Adrenal gland (tissue), 12 donors: ENCODE data around the gene SUSD6. TPM values are rescaled to one million over a fixed set of nuclear protein-coding genes. Genes with fewer than 3 reads are reported as not detected.
A peak's percentile ranks its signal among the peaks of the same experiment; 100 is the strongest.
"Not testable (repeated sequence)": the region's sequence is repeated elsewhere in the genome, so short reads cannot be mapped to it uniquely, and the experiment has no call there.

Experiments
- DNase-seq, 7 donors: peaks; one replicate each; pipeline ENCODE4 v3.0.0-alpha.2; 2019 to 2020
- H3K27ac ChIP-seq, 5 donors: fragments of 200-600 bp; sonication (generic) in 4 of 5; 1 replicate in 3 of 5; 2 replicates in 2 of 5; pipeline versions ENCODE4 v1.5.1 to v1.8.0; 2016 to 2020; ENCODE audit warnings: mild to moderate bottlenecking in 1 of 5
- H3K27me3 ChIP-seq: fragments of 200-600 bp; 2 replicates; pipeline ENCODE4 v1.8.0; 2021
- H3K36me3 ChIP-seq, 2 donors: fragments of 200-600 bp; replicated peaks in 1 of 2; 1 replicate in 1 of 2; 2 replicates in 1 of 2; pipeline versions ENCODE4 v1.5.1 to v1.8.0; 2018 to 2022
- H3K4me1 ChIP-seq, 2 donors: fragments of 200-600 bp; replicated peaks in 1 of 2; 1 replicate in 1 of 2; 2 replicates in 1 of 2; pipeline versions ENCODE4 v1.5.1 to v1.8.0; 2018 to 2021
- H3K4me3 ChIP-seq, 4 donors: fragments of 200-600 bp; sonication (generic) in 3 of 4; one replicate each; pipeline ENCODE4 v1.5.1; 2016 to 2018
- H3K9me3 ChIP-seq, 3 donors: fragments of 200-600 bp; sonication (generic) in 1 of 3; replicated peaks in 1 of 3; 1 replicate in 2 of 3; 2 replicates in 1 of 3; pipeline versions ENCODE4 v1.5.1 to v1.8.0; 2016 to 2021
- POLR2A ChIP-seq, 2 donors: fragments of 450-650 bp; IDR thresholded peaks; one replicate each; pipeline ENCODE4 v1.6.1; 2017; ENCODE audit warnings: antibody characterized with exemption in 2 of 2, mild to moderate bottlenecking in 2 of 2, moderate library complexity in 1 of 2
- WGBS, 4 donors: extraction: QIAGEN DNeasy Blood & Tissue Kit in 2 of 4; methylation state at CpG; one replicate each; pipeline versions ENCODE4 v1.1.5 to v1.1.7; 2013 to 2017; 5-methylcytosine and 5-hydroxymethylcytosine counted together
- intact Hi-C, 2 donors: fragments of 100-400 bp; cut with DNase I; formaldehyde crosslinking; loops; one replicate each; pipeline versions ENCODE4 v1.14.1 to v1.15.0; 2022 to 2023
- polyA plus RNA-seq, 3 donors: library from polyadenylated mRNA; stranded (reverse); fragments of 200-250 nt in 2 of 3; fragments of 350-450 nt in 1 of 3; fragmentation: Illumina TruSeq in 1 of 3; extraction: RNeasy Lipid Tissue Mini Kit (QIAGEN cat#74804) in 1 of 3; gene quantifications; one replicate each; pipeline ENCODE4 v1.2.3, GENCODE V29; 2013 to 2014
- total RNA-seq, 9 donors: library from RNA; depleted of rRNA in 4 of 9; stranded (reverse); fragments of >200 nt in 4 of 9; fragments of 120-200 nt in 1 of 9; fragmentation: NEBNext Ultra II Directional in 1 of 9; extraction: Animal tissue kit (Norgen Biotek cat#: 25700) in 1 of 9; gene quantifications; one replicate each; pipeline versions ENCODE4 v1.1.0 to v1.2.4, GENCODE V29; 2013 to 2023
- TF ChIP-seq, protein P1 (sequence below), 6 experiments: fragments of 450-650 bp in 4 of 6; fragments of 200-600 bp in 2 of 6; sonication (generic) in 1 of 6; IDR thresholded peaks; 1 replicate in 5 of 6; 2 replicates in 1 of 6; pipeline versions ENCODE4 v1.5.1 to v1.8.0; 2016 to 2021; ENCODE audit warnings: antibody characterized with exemption in 6 of 6, mild to moderate bottlenecking in 2 of 6, moderate library complexity in 1 of 6
- donor health status: healthy with polysubstance abuse.
- donor health status: Bipolar disorder and iron deficiency.
- donor health status: DM: yes; HTN: yes; CAD: no.
- donor health status: DM: no; HTN: no; CAD: no.
- donor health status: DM: no; HTN: no; CAD: no.
- donor health status: DM: yes; HTN: yes; CAD: no.

The SUSD6 gene
- total and polyA plus RNA-seq, 12 donors = 7.8 to 75.5 (median 41.0) TPM

DNA sequence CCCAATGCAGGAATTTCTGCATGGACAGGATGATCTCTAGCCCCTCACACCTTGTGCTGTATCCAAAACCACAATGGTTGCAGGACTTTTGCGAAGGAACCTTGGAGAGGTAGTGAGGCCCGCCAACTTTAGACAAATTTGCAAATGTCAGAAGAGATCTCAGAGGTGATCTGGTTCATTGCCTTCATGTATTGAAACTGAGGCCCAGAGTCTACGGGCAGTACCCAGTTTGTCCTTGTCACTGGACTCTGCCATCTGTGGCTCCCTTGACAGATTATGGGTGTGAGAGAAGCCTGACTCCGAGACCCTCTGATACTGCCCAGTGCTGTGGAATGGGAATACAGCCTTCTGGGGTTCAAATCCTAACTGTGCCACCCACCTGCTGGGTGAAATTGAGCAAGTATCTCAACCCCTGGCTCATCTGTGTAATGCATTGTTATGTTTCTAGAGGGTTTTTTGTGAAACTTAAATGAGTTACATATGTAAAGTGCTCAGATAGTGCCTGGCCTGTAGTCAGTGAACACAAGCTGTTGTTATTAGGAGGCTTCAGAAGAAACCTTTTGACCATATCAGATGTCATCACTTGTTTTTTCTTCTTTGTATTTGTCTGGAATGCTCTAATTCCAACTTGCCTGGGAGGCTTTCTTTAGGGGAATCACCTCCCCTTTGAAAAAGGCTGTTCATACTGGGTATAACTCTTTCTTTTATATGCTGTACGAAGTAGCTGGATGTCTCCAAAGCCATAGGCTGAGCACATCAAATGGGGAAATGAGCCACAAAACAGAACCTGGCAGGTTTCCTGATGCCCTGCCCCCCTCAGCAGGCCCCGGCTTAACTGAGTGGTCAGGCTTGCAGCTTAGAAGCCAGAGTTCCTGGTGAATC lies 84.2 kb downstream of the SUSD6 start:
- peak in 3 of 7 donors; percentile 58 to 76 (median 59) for DNase-seq
- Histone ChIP-seq H3K4me1 (peaks cover 54 to 87% of the 10 kb centered on the region in 2 donors), H3K4me3 (no peak overlapping the region), H3K36me3 (no peaks in the 10 kb centered on the region), H3K27me3 (no peaks in the 10 kb centered on the region), H3K27ac (peak overlapping the region in 4 of 5 donors; percentile 40 to 91 (median 79)), H3K9me3 (no peaks in the 10 kb centered on the region)
- intact Hi-C loops = no loop called here
- TF ChIP-seq, protein P1, sequence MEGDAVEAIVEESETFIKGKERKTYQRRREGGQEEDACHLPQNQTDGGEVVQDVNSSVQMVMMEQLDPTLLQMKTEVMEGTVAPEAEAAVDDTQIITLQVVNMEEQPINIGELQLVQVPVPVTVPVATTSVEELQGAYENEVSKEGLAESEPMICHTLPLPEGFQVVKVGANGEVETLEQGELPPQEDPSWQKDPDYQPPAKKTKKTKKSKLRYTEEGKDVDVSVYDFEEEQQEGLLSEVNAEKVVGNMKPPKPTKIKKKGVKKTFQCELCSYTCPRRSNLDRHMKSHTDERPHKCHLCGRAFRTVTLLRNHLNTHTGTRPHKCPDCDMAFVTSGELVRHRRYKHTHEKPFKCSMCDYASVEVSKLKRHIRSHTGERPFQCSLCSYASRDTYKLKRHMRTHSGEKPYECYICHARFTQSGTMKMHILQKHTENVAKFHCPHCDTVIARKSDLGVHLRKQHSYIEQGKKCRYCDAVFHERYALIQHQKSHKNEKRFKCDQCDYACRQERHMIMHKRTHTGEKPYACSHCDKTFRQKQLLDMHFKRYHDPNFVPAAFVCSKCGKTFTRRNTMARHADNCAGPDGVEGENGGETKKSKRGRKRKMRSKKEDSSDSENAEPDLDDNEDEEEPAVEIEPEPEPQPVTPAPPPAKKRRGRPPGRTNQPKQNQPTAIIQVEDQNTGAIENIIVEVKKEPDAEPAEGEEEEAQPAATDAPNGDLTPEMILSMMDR (IDR thresholded peaks at IDR 0.05) = no peak
- no peak for TF ChIP-seq POLR2A (IDR thresholded peaks at IDR 0.05)
- WGBS, 4 donors = 63 to 76% (median 72%) methylated on average over 6 of the region's 6 CpGs

DNA sequence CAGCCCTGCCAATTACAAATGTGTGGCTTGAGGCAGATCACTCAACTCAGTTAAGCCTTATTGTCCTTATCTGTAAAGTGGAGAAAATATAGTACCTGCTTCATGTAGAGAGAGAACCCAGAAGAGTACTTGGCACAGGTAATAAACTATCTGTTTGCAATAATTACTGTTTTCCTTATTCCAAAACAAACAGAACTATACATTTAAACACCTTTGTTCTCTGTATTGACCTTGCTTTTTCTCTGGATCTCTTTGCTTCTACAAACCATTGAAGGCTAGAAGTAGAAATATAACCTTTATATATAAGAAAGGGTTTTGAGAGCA lies 84.8 kb downstream of the SUSD6 start:
- Histone ChIP-seq H3K27me3 (no peaks in the 10 kb centered on the region), H3K9me3 (no peaks in the 10 kb centered on the region), H3K4me1 (peaks cover 54 to 93% of the 10 kb centered on the region in 2 donors), H3K4me3 (no peak overlapping the region), H3K36me3 (no peaks in the 10 kb centered on the region), H3K27ac (peak overlapping the region in 4 of 5 donors; percentile 40 to 91 (median 79))
- DNase-seq = no peak
- TF ChIP-seq, protein P1 (IDR thresholded peaks at IDR 0.05) = no peak
- no peak for TF ChIP-seq POLR2A (IDR thresholded peaks at IDR 0.05)
- intact Hi-C loops = no loop called here

DNA sequence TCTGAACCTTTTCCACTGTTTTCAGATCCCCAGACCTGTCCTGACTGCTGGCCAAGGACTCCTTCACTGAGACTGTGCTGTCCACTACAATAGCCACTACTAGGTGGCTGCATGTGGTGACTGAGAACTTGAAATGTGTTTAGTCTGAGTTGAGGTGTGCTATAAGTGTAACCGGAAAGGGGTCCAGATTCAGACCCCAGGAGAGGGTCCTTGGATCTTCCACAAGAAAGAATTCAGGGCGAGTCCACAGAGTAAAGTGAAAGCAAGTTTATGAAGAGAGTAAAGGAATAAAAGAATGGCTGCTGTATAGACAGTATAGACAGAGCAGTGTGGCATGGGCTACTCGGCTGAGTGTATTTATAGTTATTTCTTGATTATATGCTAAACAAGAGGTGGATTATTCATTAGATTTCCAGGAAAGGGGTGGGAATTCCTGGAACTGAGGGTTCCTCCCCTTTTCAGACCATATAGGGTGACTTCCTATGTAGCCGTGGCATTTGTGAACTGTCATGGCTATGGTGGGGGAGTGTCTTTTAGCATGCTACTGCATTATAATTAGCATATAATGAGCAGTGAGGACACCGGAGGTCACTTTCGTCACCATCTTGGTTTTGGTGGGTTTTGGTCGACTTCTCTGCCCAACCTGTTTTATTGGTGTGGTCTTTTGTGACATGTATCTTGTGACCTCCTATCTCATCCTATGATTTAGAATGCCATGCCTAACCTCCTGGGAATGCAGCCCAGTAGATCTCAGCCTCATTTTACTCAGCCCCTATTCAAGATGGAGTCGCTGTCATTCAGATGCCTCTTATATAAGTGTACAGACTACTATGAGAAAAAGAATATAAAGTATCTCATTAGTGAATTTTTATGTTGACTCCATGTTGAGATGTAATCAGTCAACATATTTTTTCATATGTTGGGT lies 85.5 kb downstream of the SUSD6 start:
- H3K4me3 ChIP-seq = no peak overlapping the region
- H3K27ac ChIP-seq = peak overlapping the region in 3 of 5 donors; percentile 72 to 91 (median 86)
- H3K9me3 ChIP-seq = no peaks in the 10 kb centered on the region
- WGBS, 4 donors = 79 to 84% (median 81%) methylated on average over 8 of the region's 8 CpGs
- peaks cover 61 to 100% of the 10 kb centered on the region in 2 donors for H3K4me1 ChIP-seq
- H3K27me3 ChIP-seq = no peaks in the 10 kb centered on the region
- peak in 1 of 7 donors; percentile 43 for DNase-seq
- intact Hi-C loops = no loop called here
- TF ChIP-seq POLR2A (IDR thresholded peaks at IDR 0.05) = no peak
- TF ChIP-seq, protein P1 (IDR thresholded peaks at IDR 0.05) = no peak
- no peaks in the 10 kb centered on the region for H3K36me3 ChIP-seq

DNA sequence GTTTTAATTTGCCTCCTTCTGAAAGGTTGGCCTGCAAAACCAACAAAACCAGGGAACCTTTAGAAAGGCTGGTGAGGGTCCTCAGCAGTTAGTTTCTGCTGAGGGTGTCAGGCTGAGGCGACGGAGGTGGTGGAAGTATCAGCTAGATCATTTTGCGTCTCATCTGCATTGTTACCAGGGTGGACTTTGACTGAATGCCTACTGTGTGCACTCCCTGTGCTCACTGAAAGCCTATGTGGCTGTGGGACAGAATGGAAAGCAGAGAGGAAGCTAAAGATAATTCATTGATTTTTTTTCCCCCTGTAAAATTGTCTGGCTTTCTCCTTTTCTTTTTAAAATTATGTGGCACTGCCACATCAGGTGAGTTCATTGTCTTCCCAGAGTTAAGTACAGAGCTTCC lies 87.2 kb downstream of the SUSD6 start:
- no peak for TF ChIP-seq POLR2A (IDR thresholded peaks at IDR 0.05)
- TF ChIP-seq, protein P1 (IDR thresholded peaks at IDR 0.05) = no peak
- WGBS, 4 donors = 82 to 90% (median 85%) methylated on average over 3 of the region's 3 CpGs
- Histone ChIP-seq H3K27ac (no peak overlapping the region), H3K9me3 (no peaks in the 10 kb centered on the region), H3K4me3 (no peak overlapping the region), H3K4me1 (peaks cover 56 to 100% of the 10 kb centered on the region in 2 donors), H3K36me3 (no peaks in the 10 kb centered on the region), H3K27me3 (no peaks in the 10 kb centered on the region)
- intact Hi-C loops = no loop called here
- no peak for DNase-seq

DNA sequence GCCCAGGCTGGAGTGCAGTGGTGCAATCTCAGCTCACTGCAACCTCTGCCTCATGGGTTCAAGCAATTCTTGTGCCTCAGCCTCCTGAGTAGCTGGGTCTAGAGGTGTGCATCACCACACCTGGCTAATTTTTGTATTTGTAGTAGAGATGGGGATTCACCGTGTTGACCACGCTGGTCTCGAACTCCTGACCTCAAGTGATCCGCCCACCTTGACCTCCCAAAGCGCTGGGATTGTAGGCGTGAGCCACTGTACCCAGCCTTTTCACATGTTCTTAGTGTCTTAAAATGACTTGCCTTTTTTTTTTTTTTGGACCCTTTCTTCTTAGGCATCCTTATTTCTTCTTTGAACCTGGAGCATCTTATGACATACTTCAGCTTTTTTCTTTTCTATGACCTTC lies 87.8 kb downstream of the SUSD6 start:
- H3K27ac ChIP-seq, intact Hi-C loops, H3K9me3 ChIP-seq, H3K27me3 ChIP-seq, H3K36me3 ChIP-seq, H3K4me3 ChIP-seq: not testable (repeated sequence)
- DNase-seq = peak in 1 of 7 donors; percentile 40
- H3K4me1 ChIP-seq = peaks cover 49 to 93% of the 10 kb centered on the region in 2 donors
- WGBS, 4 donors = 89 to 95% (median 92%) methylated on average over 6 of the region's 6 CpGs
